A549 (cell line): Measurements from ENCODE around the gene MGMT.

ENCODE experiments used
- EHF ChIP-seq: fragments of 250-450 bp; sonication (Bioruptor Pico); IDR thresholded peaks from 2 replicates; pipeline ENCODE4 v1.5.0; 2020; ENCODE audit warnings: mild to moderate bottlenecking
- EP300 ChIP-seq, 2 experiments: fragments of >200 bp; sonication (Bioruptor Twin); formaldehyde crosslinking; IDR thresholded peaks; 2 replicates in 1 of 2; 3 replicates in 1 of 2; pipeline ENCODE4 v1.6.1; 2016 to 2017
- JUNB ChIP-seq: fragments of >200 bp; sonication (Bioruptor Twin); formaldehyde crosslinking; IDR thresholded peaks from 2 replicates; pipeline ENCODE4 v1.6.1; 2016
- MAFK ChIP-seq: fragments of 450-650 bp; IDR thresholded peaks from 2 replicates; pipeline ENCODE4 v1.6.1; 2014; ENCODE audit not compliant: partially characterized antibody
- POLR2A ChIP-seq: IDR thresholded peaks from 2 replicates; pipeline ENCODE4 v1.6.1; 2012; ENCODE audit warnings: mild to moderate bottlenecking, low read length
- REST ChIP-seq: fragments of 200-600 bp; sonication (generic); IDR thresholded peaks from 2 replicates; pipeline ENCODE4 v1.6.1; 2016; ENCODE audit warnings: antibody characterized with exemption, mild to moderate bottlenecking, moderate library complexity
- RFX5 ChIP-seq: fragments of 450-650 bp; IDR thresholded peaks from 2 replicates; pipeline ENCODE4 v1.7.1; 2014; ENCODE audit warnings: antibody characterized with exemption, mild to moderate bottlenecking, moderate library complexity
- USF2 ChIP-seq: fragments of 450-650 bp; IDR thresholded peaks from 2 replicates; pipeline ENCODE4 v1.6.1; 2014; ENCODE audit warnings: antibody characterized with exemption
- TF ChIP-seq, protein P1 (sequence below): fragments of >200 bp; sonication (Bioruptor Twin); formaldehyde crosslinking; IDR thresholded peaks from 3 replicates; pipeline ENCODE4 v1.5.1; 2016

DNA sequence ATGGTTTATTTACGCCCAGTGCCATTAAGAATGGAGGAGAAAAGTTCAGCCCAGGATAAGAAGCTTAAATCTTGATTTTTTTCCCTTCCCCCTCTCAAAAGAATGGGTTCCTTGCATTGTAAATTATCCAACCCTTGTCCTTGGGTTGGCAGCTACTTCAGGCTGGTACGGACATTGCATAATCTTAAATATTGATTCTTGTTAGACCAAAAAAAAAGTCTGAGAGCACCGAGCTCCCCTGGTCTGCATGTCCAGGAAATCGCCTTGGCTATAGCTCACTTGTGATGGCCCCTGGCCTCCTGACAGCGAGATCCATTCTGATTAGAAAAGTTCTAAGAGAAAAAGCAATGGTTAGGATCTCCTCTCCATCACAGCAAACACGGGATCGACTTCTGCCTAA lies 345.4 kb downstream of the MGMT start:
- no peak for TF ChIP-seq REST
- TF ChIP-seq JUNB = no peak
- TF ChIP-seq RFX5 = no peak
- TF ChIP-seq, protein P1, sequence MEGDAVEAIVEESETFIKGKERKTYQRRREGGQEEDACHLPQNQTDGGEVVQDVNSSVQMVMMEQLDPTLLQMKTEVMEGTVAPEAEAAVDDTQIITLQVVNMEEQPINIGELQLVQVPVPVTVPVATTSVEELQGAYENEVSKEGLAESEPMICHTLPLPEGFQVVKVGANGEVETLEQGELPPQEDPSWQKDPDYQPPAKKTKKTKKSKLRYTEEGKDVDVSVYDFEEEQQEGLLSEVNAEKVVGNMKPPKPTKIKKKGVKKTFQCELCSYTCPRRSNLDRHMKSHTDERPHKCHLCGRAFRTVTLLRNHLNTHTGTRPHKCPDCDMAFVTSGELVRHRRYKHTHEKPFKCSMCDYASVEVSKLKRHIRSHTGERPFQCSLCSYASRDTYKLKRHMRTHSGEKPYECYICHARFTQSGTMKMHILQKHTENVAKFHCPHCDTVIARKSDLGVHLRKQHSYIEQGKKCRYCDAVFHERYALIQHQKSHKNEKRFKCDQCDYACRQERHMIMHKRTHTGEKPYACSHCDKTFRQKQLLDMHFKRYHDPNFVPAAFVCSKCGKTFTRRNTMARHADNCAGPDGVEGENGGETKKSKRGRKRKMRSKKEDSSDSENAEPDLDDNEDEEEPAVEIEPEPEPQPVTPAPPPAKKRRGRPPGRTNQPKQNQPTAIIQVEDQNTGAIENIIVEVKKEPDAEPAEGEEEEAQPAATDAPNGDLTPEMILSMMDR = no peak
- no peak for TF ChIP-seq POLR2A
- no peak for TF ChIP-seq EP300 (IDR thresholded peaks at IDR 0.05)
- no peak for TF ChIP-seq USF2
- TF ChIP-seq MAFK = no peak
- TF ChIP-seq EHF (CRISPR knock-in tag) = no peak
